ENCODE measurements around the gene REG3A.

The REG3A gene

GRCh38 chr2:79180092-79180491 is 20.5 kb upstream of the REG3A start:
- H3K4me3 ChIP-seq (ENCODE audit: low read depth, low read length), result no peak overlapping the region
- POLR2A ChIA-PET, result no interaction called here
- CTCF ChIA-PET, result no interaction called here
- no peak for TF ChIP-seq CTCF (IDR thresholded peaks at IDR 0.05; ENCODE audit: insufficient read depth, low read length, missing control alignments)
- no peak for DNase-seq (ENCODE audit: low read depth, low spot score)

DNA sequence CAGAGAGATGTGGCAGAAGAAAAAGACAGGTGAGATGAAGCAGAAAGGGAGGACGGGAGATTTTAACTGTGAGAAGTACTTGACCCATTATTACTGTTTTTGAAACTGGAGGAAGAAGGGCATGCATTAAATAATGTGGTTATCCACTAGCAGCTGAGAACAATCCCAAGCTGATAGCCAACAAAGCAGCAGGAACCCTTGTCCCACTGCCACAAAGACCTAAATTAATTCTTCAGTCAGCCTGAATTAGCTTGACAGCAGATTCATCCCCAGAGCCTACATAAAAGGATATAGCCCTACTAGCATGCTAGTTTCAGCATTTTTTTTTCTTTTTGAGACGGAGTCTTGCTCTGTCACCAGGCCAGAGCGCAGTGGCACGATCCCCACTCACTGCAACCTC is 19.5 kb upstream of the REG3A start:
- POLR2A ChIA-PET, result no interaction called here
- no peak for TF ChIP-seq CTCF (IDR thresholded peaks at IDR 0.05; ENCODE audit: insufficient read depth, low read length, missing control alignments)
- H3K4me3 ChIP-seq (ENCODE audit: low read depth, low read length), result no peak overlapping the region
- CTCF ChIA-PET, result no interaction called here
- DNase-seq (ENCODE audit: low read depth, low spot score), result no peak

DNA sequence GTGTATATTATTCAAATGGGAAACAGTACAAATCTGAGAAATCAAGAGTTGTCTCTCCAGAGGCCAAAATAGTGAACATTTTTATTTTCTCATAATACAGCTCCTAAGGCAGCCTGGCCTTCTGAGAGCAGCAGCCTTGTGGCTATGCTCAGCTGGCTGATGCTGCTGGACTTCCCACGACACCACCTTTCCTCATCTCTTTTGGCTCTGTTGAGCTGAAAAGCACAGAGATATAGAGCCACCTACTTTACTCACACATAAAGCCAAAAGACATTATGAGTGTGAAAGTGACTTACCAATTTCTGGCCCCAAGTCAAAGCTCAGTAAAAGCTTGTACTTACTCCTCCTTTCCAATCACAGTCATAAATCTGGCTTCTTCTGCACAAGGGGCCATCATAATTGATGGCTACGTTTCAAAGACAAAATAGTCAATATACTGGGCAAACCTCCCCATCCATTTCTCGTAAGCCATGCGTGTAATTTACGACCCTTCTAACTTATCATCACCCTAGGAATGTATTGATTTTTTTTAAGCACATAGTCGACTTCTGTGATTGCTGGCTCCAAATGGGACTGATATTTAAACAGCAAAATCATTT is 18.6 kb upstream of the REG3A start:
- DNase-seq (ENCODE audit: low read depth, low spot score), result no peak
- no peak overlapping the region for H3K4me3 ChIP-seq (ENCODE audit: low read depth, low read length)
- ChIA-PET POLR2A (no interaction called here), CTCF (no interaction called here)
- TF ChIP-seq CTCF (IDR thresholded peaks at IDR 0.05; ENCODE audit: insufficient read depth, low read length, missing control alignments), result no peak

DNA sequence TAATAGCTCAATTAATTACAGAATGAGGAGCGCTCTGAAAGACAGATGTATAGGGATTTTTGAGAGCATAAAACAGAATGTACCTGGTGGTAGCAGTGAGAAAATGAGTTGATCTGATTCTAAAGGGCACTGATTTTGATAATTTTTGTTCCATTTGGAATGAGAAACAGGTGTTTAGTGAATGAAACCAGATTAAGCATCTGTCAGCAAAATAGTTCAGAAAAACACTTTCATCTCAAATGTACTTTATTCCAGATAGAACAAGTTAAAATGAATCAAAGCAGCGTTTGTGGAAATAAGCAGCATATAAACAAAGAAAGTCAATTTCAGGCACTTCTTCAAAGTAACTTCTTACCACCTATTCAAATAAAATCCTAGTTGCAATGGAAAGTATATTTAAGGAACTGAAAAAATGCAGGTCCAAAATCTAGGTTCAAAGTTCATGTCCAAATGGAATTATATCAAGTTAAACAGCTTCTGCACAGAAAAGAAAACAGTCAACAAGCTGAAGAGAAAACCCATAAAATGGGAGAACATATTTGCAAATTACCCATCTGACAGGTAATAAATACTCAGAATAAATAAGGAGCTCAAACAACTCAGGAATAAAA is 11.9 kb upstream of the REG3A start:
- ChIA-PET CTCF (no interaction called here), POLR2A (no interaction called here)
- no peak for TF ChIP-seq CTCF (IDR thresholded peaks at IDR 0.05; ENCODE audit: insufficient read depth, low read length, missing control alignments)
- no peak for DNase-seq (ENCODE audit: low read depth, low spot score)
- no peak overlapping the region for H3K4me3 ChIP-seq (ENCODE audit: low read depth, low read length)

DNA sequence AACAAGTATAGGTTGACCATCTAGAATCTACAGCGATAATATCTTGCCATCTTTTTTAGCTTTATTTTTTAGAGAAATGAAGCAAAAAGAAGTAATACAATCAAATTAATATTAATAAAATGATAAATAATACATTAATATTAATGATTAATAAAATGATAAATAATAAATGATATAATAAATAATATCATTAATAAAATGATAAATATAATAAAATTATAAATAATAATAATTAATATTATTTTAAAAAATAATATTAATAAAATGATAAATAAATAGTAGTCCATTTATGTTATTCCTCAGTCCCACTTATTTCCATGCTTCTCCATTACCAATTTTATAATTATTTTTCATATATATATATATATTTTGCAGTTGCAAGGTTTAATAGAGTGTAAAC is 3.2 kb upstream of the REG3A start:
- CTCF ChIA-PET, result no interaction called here
- no peak overlapping the region for H3K4me3 ChIP-seq (ENCODE audit: low read depth, low read length)
- no peak for TF ChIP-seq CTCF (IDR thresholded peaks at IDR 0.05; ENCODE audit: insufficient read depth, low read length, missing control alignments)
- POLR2A ChIA-PET, result no interaction called here
- no peak for DNase-seq (ENCODE audit: low read depth, low spot score)

- no peak overlapping the region for H3K4me3 ChIP-seq (ENCODE audit: low read depth, low read length)
- ChIA-PET CTCF (no interaction called here), POLR2A (no interaction called here)
- DNase-seq (ENCODE audit: low read depth, low spot score), result no peak
- no peak for TF ChIP-seq CTCF (IDR thresholded peaks at IDR 0.05; ENCODE audit: insufficient read depth, low read length, missing control alignments)
These were observed 2.6 kb upstream of the REG3A start for GRCh38 chr2:79162132-79162531.
